GM19463 (cell line): ENCODE data around the gene AK9.
A peak's percentile ranks its signal among the peaks of the same experiment; 100 is the strongest.

Source experiments
- ATAC-seq: cut with Tn5 transposase; IDR thresholded peaks from one replicate; pipeline ENCODE4 v1.9.1; 2021; ENCODE audit warnings: mild to moderate bottlenecking, moderate library complexity; ENCODE audit not compliant: unreplicated experiment

AK9 gene

GRCh38 chr6:109485266-109485935 lies 205.6 kb downstream of the AK9 start:
- no peak for ATAC-seq

DNA sequence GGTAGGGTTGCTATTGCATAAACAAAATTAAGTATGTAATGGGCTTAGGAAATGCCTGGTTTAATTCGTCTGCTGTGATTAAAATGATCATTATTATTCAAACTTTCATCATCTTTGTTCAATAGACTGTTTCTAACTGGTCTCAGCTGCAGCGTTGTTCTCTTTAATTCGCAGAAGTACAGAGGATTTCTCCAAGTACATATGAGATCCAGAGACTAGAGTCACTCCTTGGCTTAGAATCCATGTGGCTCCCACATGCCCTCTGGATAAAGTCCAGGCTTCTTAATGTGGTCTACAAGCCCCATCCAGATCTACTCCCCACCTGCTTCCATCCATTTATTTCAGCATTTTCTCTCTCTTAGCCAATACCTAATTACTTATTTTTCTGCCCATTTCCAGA lies 206.9 kb downstream of the AK9 start:
- no peak for ATAC-seq

DNA sequence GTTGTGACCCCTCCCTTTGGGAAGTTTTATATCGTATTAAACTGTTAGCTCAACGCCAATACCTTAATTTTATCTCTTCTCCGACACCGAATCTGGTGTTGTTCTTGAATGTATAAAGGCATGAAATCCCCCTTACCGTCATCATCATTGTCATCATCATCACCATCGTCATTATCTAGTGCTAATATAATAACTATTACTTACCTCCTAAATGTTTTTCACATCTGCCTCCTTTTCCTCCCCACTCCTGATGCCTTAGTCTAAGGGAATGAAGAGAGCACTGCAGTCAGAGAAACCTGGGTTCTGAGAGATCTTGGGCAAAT lies 207.3 kb downstream of the AK9 start:
- no peak for ATAC-seq

DNA sequence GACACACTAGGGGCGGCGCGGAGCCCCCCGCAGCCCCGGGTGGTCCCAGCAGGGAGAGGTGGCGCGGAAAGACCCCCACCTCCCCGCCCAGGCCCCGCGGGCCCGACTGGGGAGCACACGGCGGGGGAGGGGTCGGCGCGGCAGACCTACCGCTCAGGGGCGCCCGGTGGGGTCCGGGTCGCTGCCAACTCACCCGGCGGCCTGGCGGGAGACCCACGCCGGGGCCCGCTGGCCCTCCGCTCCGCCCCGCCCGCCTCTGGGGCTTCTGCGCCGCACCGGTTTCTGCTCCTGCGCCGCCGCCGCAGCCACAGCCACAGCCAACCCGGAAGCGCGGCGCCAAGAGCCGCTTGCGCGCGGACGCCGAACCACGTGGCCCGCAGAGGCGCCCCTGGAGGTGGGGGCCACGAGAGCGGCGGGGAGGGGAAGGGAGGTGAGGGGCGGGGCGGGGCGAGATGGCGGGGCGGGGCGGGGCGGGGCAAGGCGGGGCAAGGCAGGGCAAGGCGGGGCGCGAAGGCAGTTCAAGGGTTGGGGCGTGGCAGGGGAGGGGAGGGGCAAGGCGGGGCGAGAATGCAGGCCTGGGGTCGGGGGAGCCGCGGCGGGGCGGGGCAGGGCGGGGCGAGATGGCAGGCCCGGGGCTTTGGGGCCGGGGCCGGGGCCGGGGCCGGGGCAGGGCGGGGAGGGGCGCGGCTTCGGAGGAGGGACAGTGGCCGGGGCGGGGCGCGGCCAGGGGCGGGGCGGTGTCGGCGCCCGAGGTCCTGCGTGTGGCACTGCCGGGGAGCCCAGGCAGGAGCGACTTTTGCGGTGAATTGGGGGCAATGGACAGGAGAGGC lies 207.9 kb downstream of the AK9 start, which contains the start of gene ZBTB24:
ZBTB24 (minus strand) TSS at position 315 of the 830 bp plus-strand sequence. CDS start 1,193 bp downstream, outside the sequence.
- peak; percentile 86 for ATAC-seq

GRCh38 chr6:109480993-109481480 lies 210.0 kb downstream of the AK9 start:
- no peak for ATAC-seq

GRCh38 chr6:109478841-109479624 lies 212.0 kb downstream of the AK9 start:
- no peak for ATAC-seq

- no peak for ATAC-seq
Measured at GRCh38 chr6:109478222-109478805, 212.7 kb downstream of the AK9 start.

DNA sequence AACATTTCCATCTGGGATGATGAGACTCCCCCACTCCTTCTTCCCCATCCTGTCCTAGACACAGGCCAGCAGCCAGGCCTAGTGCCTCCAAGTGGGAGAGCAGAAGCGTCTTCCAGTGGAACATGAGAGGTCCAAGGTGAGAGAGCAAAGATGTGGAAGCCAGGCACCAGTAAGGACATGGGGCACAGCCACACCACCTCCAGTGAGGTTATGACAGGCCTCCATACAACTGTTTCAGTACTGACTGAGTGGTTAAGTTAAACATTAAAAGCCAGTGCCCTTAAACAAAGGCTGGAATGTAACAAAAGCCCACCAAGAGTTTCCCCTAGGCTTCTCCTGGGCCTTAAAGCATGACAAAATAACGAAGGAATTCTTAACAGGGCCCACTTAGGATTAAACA lies 213.3 kb downstream of the AK9 start:
- ATAC-seq, result peak; percentile 81

DNA sequence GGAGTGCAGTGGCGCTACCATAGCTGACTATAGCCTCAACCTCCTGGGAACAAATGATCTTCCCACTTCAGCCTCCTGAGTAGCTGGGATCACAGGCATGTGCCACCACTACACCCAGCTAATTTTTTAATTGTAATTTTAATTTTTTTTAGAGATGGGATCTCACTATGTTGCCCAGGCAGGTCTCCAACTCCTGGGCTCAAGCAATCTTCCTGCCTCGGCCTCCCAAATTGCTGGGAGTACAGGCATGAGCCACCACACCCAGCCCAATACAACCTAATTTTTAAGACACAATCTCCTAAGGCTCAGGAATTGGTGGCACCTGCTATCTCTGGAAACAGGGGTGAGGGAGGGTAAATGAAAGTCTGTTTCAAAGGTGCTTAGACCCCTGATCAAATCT lies 213.8 kb downstream of the AK9 start:
- ATAC-seq, result no peak

- ATAC-seq, result no peak
Measured at GRCh38 chr6:109475625-109476024, 215.4 kb downstream of the AK9 start.

GRCh38 chr6:109474995-109475394 lies 216.0 kb downstream of the AK9 start:
- ATAC-seq, result no peak

DNA sequence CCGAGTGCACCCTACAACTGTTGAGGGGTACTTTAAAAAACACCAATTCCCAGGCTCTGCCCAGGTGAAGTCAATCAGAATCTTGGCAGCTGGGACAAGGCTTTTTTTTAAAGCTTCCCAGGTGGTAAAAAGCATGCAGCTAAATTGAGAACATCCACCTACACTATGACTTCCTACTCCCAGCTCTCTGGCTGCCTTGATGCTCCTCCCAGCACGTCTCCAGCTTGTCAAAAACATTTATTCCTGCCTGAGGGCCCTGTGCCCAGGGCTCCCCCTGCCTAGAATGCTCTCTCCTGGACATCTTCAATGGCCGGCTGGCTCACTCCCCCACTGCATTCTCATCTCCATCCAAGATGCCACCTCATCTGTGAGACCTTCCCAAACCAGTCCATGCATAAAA lies 217.9 kb downstream of the AK9 start:
- no peak for ATAC-seq

DNA sequence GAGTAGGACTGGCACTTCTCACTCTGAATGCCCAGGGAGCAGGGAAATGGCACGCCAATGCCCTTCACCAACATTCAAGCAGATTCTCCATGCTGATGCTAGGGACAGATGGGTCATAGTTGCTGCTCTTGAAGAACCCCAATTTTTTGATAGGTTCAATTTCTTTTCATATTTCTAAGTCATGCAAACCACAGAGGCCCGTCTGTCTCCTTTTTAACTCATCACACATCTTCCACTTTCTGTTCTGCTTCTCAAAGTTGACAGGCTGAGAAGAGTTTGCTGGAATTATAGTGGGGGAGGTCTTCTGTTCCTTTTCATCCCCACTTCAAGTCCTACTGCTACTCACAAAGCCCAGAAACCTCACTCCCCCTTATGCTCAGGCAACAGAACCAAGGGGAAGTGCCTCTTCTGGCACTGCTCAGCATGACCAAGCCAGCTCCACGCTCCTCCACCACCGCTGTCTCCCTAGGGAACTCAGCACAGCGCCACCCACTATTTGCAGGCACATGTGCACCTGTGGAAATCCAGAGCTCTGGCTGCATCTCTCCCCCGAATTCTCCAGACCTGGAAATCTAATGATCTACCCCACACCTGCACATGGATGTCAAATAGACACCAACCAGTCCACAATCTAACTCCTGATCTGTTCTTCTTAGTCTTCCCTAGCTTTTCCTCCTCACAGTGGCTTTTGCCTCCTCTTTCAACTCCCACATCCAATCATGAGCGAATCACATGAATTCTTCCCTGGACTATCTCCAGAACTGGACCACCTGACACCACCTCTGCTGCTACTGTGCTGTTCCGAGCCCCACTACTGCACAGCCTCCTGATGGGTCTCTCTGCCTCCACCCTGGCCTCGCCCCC lies 218.6 kb downstream of the AK9 start:
- ATAC-seq, result peak; percentile 77

- no peak for ATAC-seq
Measured at GRCh38 chr6:109471105-109471810, 219.7 kb downstream of the AK9 start.

DNA sequence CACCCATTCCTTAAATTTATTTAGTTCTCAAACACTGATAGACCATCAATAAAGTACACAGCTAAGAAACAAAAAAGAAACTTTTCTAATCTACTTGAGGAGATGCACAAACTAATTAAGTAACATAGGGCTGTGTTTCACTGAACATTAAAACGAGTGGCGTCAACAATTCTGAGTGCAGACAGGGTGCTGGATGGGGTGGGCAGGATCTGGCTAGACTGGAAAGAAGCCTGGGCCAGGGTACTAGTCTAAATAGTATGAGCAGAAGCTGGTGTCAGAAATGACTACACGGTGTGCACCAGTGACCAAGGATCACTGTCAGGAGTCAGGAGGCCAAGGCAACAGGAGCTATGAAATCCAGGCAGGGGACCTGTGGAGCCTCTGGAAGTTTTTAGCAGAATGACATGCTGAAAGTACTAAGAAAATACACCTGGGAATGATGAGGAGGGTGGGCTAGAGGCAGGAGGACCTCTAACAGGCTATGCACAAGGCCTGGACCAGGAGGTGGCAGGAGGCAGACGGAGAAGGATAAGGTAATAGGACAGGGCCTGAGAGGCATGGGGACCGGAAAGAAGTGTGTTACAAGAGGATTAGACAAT lies 221.3 kb downstream of the AK9 start:
- ATAC-seq, result no peak

- ATAC-seq, result no peak
Measured at GRCh38 chr6:109467696-109468095, 223.3 kb downstream of the AK9 start.

- no peak for ATAC-seq
Measured at GRCh38 chr6:109466212-109466923, 224.6 kb downstream of the AK9 start.

DNA sequence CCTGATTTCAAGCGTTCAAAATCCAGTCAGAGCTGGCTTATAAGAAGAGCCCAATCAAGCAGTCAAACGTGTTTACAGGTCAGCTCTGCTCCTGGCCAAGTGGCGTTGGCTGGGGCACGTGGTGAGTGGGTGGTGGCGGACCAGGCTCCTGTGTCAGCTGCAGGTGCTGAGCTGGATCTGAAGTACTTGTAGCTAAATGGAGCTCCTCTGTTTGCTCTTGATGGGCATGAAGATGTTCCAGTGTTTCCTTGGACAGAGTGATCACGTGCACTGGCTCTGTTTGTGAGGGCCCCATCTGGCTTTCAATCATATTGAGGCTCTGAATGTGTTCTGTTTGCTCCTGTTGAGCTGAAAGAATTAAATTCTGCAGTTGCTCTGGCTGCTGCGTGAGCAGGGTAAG lies 225.2 kb downstream of the AK9 start:
- no peak for ATAC-seq
